Mucosa of descending colon (tissue), 3 donors: ENCODE measurements around the gene SETX. TPM values are rescaled to one million over a fixed set of nuclear protein-coding genes. Genes with fewer than 3 reads are reported as not detected.

Experiments used
- ATAC-seq: fragments of 200-7000 bp; cut with Tn5 transposase; one replicate; pipeline ENCODE4 v1.9.1; 2020; ENCODE audit warnings: mild to moderate bottlenecking, moderate library complexity
- DNase-seq, 3 donors: peaks; one replicate each; pipeline ENCODE4 v3.0.0-alpha.2; 2020
- H3K36me3 ChIP-seq: fragments of 200-600 bp; one replicate; pipeline ENCODE4 v1.8.0; 2021; ENCODE audit warnings: low read depth, mild to moderate bottlenecking
- H3K4me1 ChIP-seq: fragments of 200-600 bp; one replicate; pipeline ENCODE4 v1.8.0; 2021; ENCODE audit warnings: low read depth, mild to moderate bottlenecking
- H3K4me3 ChIP-seq: fragments of 200-600 bp; one replicate; pipeline ENCODE4 v1.8.0; 2021; ENCODE audit warnings: mild to moderate bottlenecking
- H3K9me3 ChIP-seq: fragments of 200-600 bp; one replicate; pipeline ENCODE4 v1.8.0; 2021; ENCODE audit warnings: mild to moderate bottlenecking
- CTCF ChIP-seq: fragments of 200-600 bp; IDR thresholded peaks from one replicate; pipeline ENCODE4 v1.8.0; 2022; ENCODE audit warnings: antibody characterized with exemption, mild to moderate bottlenecking
- intact Hi-C, 2 donors: fragments of 100-400 bp; cut with DNase I in 1 of 2; cut with micrococcal nuclease in 1 of 2; formaldehyde crosslinking; loops; one replicate each; pipeline versions ENCODE4 v1.11.0 to v1.11.1; 2022; cut with DNase I, micrococcal nuclease
- total RNA-seq, 3 donors: library from RNA; stranded (reverse); fragmentation: NEBNext Ultra II Directional in 2 of 3; extraction: Animal tissue kit (Norgen Biotek cat#: 25700) in 2 of 3; gene quantifications; one replicate each; pipeline versions ENCODE4 v1.2.1 to v1.2.4, GENCODE V29; 2021 to 2023
- donor health status: DM: no; HTN: no; CAD: no; lungs with moderate emphysema.
- donor health status: DM: no; HTN: no; CAD: no.
- donor health status: DM: no; HTN: yes; CAD: no.

The SETX gene
- total RNA-seq, 3 donors from 2014 or later, result 35.4 to 54.2 (median 38.7) TPM

- intact Hi-C loops, result no loop called here
- H3K4me3 ChIP-seq, result no peak overlapping the region
Observed at GRCh38 chr9:132372177-132373095, 17.6 kb upstream of the SETX start.

GRCh38 chr9:132370592-132370991 is 15.8 kb upstream of the SETX start:
- no peak for TF ChIP-seq CTCF
- Histone ChIP-seq H3K9me3 (no peaks in the 10 kb centered on the region), H3K4me3 (no peak overlapping the region), H3K36me3 (no peaks in the 10 kb centered on the region), H3K4me1 (no peaks in the 10 kb centered on the region)
- ATAC-seq, result no peak
- DNase-seq, result no peak
- intact Hi-C loops, result no loop called here

More at GRCh38 chr9:132372177-132373095, 17.6 kb upstream of the SETX start:
- Histone ChIP-seq H3K36me3 (no peaks in the 10 kb centered on the region), H3K9me3 (no peaks in the 10 kb centered on the region), H3K4me1 (no peaks in the 10 kb centered on the region)
- DNase-seq (peak in 1 of 3 donors; percentile 45), ATAC-seq (peak; percentile 83)
- no peak for TF ChIP-seq CTCF

GRCh38 chr9:132369421-132369820 is 14.6 kb upstream of the SETX start:
- H3K36me3 ChIP-seq, result no peaks in the 10 kb centered on the region
- intact Hi-C loops, result no loop called here
- no peak for TF ChIP-seq CTCF

GRCh38 chr9:132367613-132368313 is 13.0 kb upstream of the SETX start:
- no peak for TF ChIP-seq CTCF
- ATAC-seq (no peak), DNase-seq (no peak)
- Histone ChIP-seq H3K9me3 (no peaks in the 10 kb centered on the region), H3K4me1 (no peaks in the 10 kb centered on the region), H3K36me3 (no peaks in the 10 kb centered on the region), H3K4me3 (no peak overlapping the region)
- intact Hi-C loops, result no loop called here

More at GRCh38 chr9:132369421-132369820, 14.6 kb upstream of the SETX start:
- Histone ChIP-seq H3K4me1 (no peaks in the 10 kb centered on the region), H3K9me3 (no peaks in the 10 kb centered on the region), H3K4me3 (no peak overlapping the region)
- DNase-seq (no peak), ATAC-seq (no peak)

- no peak for TF ChIP-seq CTCF
- ATAC-seq, result no peak
- no peaks in the 10 kb centered on the region for H3K4me1 ChIP-seq
- H3K4me3 ChIP-seq, result no peak overlapping the region
- DNase-seq, result no peak
- H3K9me3 ChIP-seq, result no peaks in the 10 kb centered on the region
- H3K36me3 ChIP-seq, result no peaks in the 10 kb centered on the region
- intact Hi-C loops, result no loop called here
Observed at GRCh38 chr9:132366481-132366880, 11.7 kb upstream of the SETX start.
